ENCODE measurements around the gene ANAPC16.

- 0 out of 2 replicates have a peak, but pooled peaks have one; percentile 20 for TF ChIP-seq POLR2A (IDR thresholded peaks at IDR 0.05; ENCODE audit: low read depth, low read length)
- no peak for TF ChIP-seq POLR2AphosphoS5 (IDR thresholded peaks at IDR 0.05; ENCODE audit: low read depth, low read length)
- no peak for TF ChIP-seq SPI1 (IDR thresholded peaks at IDR 0.05; ENCODE audit: low read depth, low read length)
- no peak for TF ChIP-seq TAF1 (IDR thresholded peaks at IDR 0.05; ENCODE audit: low read depth, low read length)
- no peak for TF ChIP-seq PAX5 (IDR thresholded peaks at IDR 0.05; ENCODE audit: insufficient read depth, low read length, severe bottlenecking)
Observed at GRCh38 chr10:72259491-72260238, 43.9 kb downstream of the ANAPC16 start.

All from GM12891 (cell line).